Measurements from ENCODE around the gene MLLT10.
A peak's percentile ranks its signal among the peaks of the same experiment; 100 is the strongest.

MLLT10 gene

DNA sequence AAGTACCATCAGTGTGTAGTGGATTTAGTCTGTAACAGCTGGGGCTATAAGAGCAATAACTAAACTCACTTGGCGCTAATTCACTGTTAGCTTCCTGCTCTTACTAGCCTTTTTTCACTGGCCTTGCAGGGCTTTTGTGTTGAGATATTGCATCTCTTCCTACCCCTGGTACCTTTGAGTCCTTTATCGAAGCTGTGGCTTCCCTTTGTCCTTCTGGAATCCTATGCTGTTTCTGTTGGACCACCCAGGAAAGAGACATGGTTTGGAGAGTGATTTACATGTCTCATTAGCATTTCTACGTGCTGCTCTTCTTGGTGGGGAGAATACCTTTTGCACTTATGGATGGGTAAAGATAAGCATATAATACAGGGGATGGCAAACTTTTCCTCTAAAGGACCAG lies 103.8 kb downstream of the MLLT10 start:
- DNase-seq (ENCODE audit: low spot score) = no peak

DNA sequence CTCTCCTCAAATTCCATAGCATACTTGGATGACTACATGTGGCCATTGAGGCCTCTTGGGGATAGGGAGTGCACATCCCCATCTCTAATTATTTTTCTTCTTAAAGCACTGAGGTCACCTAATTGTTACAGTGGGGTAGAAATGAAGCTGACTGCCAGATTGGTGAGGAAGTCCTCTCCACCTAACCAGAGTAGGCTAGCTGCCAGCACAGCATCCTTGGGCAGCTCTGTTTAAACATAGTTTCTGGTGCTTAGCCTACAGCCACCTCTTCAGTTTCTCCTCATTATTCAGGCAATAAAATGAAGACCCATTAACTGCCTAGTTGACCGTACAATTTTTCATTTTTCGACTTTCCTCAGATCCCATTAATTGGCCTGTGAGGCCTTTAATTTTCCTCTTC lies 104.6 kb downstream of the MLLT10 start:
- DNase-seq (ENCODE audit: low spot score) = no peak

DNA sequence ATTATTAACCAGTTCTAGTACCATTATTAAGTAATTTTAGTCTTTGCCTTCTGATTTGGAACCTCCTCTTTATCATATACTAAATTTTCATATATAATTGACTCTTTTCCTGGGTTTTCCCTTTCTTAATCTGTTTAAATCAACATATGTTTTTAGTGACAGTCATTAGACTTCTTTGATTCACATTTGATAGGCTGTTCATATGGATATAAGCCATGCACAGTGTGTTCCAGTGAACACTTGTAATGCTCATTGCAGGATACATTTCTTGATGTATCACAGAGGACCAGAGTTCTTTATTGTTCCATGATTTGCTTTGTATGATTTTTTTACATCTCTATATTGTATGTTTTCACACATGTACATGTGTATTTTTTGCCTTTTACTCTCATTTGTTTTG lies 114.0 kb downstream of the MLLT10 start:
- no peak for DNase-seq (ENCODE audit: low spot score)

DNA sequence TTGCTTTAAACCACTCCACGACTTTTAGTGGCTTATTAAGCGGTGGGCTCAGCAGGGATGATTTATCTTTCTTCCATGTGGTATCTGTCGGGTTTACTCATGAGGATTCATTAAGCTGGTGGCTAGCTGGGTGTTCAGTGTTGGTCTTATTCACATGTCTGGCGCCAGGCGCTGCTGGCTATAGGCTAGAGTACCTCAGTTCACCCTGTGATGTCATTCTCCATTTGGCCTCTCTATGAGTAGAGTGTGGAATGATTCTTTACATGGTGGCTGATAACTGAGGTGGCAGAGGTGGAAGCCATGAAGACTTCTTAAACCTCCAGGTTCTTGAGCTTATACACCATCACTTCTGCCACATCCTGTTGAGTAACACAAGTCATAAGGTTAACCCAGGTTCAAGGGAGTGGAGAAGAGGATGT lies 115.4 kb downstream of the MLLT10 start:
- no peak for DNase-seq (ENCODE audit: low spot score)

DNA sequence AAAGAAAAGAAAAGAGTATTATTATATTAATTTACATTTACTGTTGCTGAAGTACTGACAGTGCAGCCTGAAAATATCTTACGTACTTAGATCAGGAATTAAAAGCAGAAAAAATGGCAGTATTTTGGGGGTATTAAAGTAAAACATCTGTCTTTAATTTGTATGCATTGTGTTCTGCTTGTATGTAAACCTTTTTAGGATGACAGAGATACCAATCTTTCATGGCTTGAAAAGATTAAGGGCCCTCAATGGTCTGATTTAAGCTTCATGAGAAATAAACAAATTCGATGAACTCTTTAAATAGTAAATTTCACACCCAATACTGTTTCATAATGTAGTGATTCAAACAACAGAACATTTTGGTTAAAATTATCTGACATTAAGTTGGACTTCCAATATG lies 116.3 kb downstream of the MLLT10 start:
- DNase-seq (ENCODE audit: low spot score) = no peak

DNA sequence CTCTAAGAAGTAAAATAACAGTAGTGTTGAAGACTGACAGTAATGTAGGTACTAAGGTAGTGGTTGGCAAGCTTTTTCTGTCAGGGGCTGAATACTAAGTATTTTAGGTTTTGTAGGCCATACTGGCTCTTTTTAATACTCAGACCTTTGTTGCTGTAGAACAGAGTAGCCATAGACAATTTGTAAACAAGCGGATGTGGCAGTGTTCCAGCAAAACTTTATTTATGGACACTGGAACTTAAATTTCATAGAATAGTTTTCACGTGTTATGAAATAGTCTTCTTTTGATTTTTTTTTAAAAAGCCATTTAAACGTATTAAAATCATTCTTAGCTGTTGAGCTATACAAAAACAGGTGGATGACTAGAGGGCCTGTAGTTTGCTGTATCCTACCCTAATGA lies 121.2 kb downstream of the MLLT10 start:
- no peak for DNase-seq (ENCODE audit: low spot score)

DNA sequence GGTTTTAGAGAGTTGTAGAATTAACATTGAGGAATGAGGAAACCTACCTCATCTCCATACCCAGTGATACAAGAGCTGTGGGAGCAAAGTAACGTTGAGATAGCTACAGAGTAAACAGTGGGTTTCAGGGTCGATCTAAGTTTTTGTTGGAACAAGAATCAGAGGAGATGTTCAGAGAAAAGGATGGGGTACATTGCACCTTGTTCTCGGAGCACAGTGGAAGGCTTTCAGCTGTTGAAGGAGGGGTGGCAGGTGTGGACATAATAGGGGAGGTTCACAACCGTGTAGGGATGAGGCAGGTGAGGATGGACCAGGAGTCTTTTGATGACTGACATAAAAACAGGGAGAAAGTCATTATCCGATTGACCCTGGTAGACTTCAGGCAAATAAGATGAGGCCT lies 121.7 kb downstream of the MLLT10 start:
- DNase-seq (ENCODE audit: low spot score) = no peak

DNA sequence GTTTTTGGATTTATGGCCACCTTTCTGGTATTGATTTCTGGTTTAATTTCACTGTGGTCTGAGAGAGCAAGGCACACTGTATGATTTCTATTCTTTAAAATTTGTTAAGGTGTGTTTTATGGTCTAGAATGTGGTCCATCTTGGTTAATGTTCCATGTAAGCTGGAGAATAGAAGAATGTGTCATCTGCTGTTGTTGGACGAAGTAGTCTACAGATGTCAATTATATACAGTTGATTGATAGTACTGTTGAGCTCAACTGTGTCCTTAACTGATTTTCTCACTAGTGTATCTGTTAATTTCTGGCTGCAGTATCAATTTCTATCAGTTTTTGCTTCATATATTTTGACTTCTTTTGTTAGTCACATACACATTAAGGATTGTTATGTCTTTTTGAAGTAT lies 127.1 kb downstream of the MLLT10 start:
- no peak for DNase-seq (ENCODE audit: low spot score)

DNA sequence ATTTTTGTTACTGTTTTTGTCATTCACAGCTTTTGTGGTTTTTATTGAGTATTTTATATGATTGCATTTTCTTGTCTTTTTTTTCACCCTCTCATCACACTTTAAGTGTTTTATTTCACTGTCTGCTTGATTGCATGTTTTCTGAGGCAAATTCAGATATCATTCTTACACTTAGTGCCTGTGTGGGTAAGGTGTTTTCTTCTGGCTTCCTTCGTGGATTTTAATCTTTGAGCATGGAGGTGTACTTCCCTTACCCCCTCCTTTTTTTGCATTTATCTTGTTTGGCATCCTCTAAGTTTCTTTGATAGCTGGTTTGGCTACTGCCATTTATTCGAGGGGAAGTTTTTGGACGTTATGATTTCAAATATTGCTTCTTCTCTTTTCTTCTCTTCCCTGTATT lies 127.9 kb downstream of the MLLT10 start:
- DNase-seq (ENCODE audit: low spot score) = no peak

DNA sequence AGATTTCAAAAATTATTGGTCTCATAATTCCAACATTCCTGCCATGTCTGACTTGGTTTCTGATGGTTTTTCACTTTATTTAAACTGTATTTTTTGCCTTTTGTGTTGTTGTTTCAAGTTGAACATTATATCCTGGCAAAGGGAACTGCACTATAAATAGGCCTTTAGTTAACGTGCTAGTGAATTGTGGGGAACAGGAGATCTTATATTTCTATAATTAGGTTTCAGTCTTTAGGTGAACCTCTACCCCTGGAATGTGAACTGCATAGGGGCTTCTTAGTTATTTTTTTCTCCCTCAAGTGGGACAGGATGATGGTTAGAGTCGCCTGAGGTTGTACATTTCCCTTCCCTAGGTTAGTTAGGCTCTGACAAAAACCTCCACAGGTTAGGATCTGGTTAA lies 128.6 kb downstream of the MLLT10 start:
- DNase-seq (ENCODE audit: low spot score) = no peak

DNA sequence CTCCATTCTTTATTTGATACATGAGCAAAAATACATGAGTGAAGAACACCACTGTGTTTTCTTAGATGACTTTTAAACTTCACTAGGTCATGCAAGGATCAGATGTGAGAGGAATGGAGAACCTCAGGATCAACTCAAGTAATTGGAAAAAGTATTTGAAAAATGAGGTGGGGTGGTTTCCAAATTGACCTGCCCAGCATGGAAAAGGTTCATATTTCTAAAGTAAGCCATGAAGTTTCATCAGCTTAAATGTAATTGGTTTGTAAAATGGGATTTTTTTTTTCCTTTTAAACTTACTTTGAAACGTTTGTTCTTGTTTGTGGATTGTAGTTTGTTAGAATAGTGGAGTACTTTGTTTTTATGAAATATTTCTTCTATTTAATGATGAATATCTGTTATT lies 134.8 kb downstream of the MLLT10 start:
- no peak for DNase-seq (ENCODE audit: low spot score)

DNA sequence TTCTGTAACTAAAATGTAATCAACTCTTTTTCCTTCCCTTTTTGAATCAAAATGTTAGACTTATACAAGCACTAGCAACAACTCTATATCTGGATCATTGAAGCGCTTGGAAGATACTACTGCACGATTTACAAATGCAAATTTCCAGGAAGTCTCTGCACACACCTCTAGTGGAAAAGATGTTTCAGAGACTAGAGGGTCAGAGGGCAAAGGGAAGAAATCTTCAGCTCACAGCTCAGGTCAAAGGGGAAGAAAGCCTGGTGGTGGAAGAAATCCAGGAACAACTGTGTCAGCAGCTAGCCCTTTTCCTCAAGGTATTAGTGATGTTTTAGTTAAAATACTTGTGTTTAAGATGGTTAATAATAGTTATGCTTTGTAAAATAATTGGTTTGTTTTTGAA lies 136.4 kb downstream of the MLLT10 start:
- DNase-seq (ENCODE audit: low spot score) = peak; percentile 6

DNA sequence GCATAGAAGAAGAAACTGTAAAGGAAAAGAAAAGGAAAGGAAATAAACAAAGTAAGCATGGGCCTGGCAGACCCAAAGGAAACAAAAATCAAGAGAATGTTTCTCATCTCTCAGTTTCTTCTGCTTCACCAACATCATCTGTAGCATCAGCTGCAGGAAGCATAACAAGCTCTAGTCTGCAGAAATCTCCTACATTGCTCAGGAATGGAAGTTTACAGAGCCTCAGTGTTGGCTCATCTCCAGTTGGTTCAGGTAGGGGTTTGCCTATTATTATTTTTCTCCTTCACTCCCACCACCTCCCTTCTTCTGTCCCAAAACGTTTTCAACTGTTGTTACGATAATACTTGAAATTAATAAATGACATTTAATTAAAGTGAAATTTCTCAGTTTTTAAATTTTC lies 139.6 kb downstream of the MLLT10 start:
- DNase-seq (ENCODE audit: low spot score) = no peak

DNA sequence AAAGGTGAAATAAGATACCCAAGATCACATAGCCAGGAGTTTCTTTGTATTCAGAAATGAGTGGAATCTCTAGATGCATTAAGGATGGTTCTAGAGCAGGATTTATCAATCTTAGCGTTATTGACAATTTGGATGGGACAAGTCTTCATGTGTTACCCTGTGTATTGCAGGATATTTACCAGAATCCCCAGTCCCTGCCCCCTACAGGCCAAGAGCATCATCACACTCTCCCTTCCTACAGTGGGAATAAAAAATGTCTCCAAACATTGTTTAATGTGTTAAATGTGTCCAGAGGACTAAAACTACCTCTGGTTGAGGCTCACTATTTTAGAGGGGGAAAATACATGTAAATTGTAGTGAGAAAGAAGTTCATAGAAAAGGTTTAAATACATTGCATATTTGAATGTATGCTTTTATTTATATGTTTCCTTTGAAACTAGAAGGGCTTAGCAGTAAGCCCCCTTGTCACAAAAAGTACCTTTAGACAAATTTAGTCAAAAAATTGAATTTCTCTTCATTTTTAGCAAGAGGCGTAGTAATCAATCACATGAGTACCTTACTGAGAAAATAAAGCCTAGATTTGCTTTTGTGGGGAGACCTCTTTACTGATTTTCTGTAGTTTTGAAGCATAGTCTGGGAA lies 141.2 kb downstream of the MLLT10 start:
- DNase-seq (ENCODE audit: low spot score) = peak; percentile 62

DNA sequence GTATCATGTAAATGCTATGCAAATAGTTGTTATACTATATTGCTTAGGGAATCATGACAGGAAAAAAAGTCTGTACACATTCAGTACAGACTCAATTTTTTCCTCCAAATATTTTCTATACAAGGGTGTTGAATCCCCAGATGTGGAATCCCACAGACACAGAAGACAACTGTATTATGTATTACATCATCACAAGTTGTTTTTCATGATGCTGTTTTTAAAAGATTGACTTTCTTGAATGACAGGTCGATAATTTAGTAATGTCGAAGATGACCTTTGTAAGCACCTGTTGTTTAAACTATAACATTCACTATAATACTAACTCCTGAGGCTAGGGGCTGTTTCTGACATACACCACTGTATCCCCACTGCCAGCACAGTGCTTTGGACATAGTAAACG lies 143.5 kb downstream of the MLLT10 start:
- DNase-seq (ENCODE audit: low spot score) = no peak

DNA sequence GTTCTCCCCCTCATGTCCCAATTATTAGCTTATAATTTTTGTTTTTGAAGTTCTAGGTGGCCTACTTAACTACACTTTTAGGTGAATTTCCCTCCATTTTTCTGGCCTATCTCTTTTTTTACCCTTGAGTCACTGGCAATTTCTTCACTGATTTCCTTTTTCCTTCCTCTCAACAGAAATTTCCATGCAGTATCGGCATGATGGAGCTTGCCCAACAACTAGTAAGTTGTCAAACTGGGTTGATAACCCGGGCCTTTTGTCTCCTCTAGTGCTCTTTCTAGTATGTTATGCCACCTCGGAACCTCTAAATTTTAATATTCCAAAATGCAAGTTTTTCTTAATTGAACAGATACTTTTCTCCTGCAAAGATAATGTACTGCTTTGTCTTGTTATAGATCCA lies 147.1 kb downstream of the MLLT10 start:
- no peak for DNase-seq (ENCODE audit: low spot score)

DNA sequence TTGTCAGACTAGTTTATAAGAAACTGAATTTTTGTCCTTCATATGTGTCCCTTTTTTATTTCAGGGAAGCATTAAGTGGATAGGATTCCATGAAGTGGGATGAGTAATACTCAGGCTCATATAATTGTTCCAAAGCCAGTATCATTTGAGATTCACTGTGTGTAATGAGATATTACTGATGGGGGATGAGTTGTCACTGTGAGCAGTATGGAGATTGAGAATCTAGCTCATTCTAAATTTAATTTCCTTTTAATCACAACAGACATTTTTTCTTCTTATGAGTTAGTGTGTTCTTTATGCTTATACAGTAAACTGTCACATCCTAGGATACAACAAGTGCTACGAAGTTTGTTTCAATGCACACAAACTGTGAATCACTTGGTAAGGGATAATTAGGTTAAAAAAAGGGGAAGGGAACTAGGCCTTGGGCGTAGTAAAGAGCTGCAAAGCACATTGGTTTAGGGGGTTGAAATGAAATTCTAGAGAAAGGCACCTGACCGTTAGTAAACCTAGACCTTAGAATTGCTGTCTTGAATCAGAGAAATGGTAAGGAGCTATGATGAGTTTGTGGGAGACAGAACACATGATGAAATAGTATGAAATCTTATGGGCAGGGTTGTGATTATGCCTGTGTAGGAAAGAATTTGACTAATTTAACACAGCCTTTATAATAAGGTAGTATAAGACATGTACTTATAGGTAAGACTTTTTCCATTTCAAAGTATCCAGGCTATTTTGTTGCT lies 153.4 kb downstream of the MLLT10 start:
- no peak for DNase-seq (ENCODE audit: low spot score)

DNA sequence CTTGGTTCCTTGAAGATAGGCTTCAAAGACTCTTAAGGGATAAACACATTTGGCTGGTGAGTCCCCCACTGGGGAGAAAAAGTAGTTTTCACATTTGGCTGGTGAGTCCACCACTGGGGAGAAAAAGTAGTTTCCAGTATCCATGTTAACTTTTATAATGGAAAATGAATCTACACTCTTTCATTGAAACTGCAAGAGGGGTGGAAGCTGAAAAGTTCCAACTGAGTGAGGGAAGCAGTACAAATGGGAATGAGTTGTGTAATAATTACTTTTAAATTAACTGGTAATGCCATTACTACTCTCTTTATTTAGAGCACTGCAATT lies 153.9 kb downstream of the MLLT10 start:
- no peak for DNase-seq (ENCODE audit: low spot score)

DNA sequence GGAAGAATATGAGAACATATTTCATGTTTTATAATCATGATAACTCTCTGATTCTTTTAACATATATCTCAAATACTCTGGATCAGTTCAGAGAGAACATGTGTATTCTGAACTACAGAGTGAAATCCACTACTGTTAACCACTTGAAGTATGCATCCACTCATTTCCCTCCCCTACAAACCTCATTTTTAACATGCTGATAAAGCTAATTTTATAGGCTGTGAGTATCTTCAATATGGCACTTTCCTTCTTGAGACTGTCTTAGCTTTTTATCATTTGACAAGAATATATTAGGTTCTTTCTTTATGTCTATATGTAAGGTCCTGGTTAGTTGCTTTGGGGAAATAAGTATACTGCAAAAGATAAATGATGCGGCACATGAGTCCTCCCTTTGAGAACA lies 154.8 kb downstream of the MLLT10 start:
- no peak for DNase-seq (ENCODE audit: low spot score)

DNA sequence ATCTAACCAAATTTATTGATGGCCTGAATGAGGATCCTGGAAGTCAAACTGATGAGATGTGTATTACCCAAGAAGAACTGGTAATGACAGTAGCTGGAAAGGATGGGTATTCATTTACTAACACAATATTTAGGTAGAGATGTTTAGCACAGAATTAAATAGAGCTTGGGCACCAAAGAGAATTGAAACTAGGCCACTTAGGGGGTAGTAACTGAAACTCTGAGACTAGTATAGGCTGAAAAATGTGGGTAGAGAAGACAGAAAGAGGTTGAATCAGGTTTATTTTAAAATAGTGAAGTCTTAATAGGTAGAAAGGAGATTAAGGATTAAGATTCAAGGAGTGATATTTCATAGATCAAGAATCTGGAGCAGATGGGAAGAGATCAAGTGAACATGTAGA lies 155.8 kb downstream of the MLLT10 start:
- DNase-seq (ENCODE audit: low spot score) = no peak

DNA sequence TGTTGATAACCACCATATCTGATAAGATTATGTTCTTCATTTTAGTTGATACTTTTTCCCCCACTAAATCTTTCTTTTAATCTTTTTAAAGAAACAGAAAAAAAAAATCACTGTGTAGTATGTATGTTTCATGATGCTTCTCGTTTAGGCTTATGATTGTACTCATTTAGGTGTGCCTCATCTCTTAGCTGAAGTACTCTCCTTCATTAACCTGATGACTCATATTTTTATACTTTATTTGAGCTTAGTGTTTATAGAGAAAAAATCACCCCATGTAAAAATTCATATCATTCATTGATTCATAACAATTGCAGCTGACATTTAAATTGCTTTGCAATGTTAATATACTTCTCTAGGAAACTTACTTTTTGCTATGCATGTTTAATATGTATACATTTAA lies 158.9 kb downstream of the MLLT10 start:
- no peak for DNase-seq (ENCODE audit: low spot score)

DNA sequence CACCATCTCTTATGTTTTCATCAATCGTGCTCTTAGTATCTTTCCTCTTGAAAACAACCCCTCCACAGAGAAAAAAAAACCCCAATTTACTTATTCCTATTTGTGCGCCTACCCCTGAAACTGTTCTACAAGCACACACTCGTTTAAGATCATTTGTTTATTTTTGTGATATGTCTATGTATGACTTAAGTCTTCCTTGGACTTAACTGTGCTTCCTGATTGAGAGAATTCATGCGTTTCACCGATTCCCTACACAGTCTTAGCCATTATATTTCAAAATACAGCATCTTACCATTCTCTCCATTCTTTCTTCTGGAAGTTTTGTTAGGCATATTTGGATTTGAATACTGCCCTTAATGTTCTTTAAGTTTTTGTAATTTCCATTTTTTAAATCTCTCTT lies 159.4 kb downstream of the MLLT10 start:
- no peak for DNase-seq (ENCODE audit: low spot score)

DNA sequence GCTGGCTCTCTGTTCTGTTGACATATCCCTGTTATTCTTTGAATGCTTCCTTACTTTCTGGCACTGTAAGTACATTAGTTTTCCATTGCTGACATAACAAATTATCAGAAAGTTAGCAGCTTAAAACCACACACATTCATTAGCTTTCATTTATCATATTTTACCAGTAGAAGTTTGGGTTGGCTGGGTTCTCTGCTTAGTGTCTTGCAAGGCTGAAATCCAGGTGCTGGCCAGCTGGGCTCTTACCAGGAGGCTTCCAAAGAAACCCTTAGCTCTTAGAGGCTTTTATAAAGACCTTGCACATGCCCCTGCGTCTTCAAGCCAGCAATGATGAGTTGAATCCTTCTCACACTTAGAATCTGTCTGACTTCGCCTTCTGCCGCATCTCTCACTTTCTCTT lies 160.6 kb downstream of the MLLT10 start:
- no peak for DNase-seq (ENCODE audit: low spot score)

DNA sequence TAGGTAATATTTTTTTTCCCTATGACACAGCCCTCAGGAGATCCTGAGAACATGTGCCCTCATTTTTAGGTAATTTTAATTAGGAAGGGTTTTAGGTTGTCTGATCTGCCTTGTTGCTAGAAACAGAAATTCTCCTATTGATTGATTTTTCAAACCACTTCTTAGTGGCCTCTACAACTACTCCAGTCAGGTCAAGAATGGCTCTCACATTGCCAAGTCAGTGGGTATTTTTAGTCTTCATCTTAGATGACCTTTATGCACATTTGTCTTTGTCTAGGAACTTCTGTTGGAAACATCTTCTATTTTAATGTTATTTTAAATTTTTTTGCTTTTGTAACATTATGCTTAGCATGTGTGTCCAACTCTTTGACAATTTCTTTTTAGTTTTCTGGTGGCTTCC lies 162.3 kb downstream of the MLLT10 start:
- no peak for DNase-seq (ENCODE audit: low spot score)

Data from NAMALWA (cell line).